GM19239 (cell line): ENCODE measurements around the gene FANCE.
"Not testable (repeated sequence)": the region's sequence is repeated elsewhere in the genome, so short reads cannot be mapped to it uniquely, and the experiment has no call there.

ENCODE experiments used
- DNase-seq: peaks from one replicate; pipeline ENCODE4 v3.0.0; 2011; ENCODE audit warnings: low spot score; ENCODE audit not compliant: insufficient read length
- FAIRE-seq: peaks from 2 replicates; lab custom pipeline; 2011; peaks lifted over from hg19 to GRCh38; lab: Jason Lieb, UNC

The FANCE gene

DNA sequence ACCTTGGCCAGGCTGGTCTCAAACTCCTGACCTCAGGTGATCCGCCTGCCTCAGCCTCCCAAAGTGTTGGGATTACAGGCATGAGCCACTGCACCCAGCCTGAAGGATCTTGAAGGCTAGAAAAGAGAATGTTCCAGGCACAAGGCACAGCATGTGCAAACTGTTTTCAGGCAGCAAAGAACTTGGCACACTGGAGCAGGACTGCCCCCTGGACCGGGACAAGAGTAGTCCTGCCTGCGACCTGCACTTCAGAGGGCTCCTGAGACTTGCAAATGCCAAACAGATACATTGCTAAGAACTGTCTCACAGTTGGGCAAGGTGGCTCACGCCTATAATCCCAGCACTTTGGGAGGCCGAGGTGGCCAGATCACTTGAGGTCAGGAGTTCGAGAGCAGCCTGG, 63.8 kb downstream of the FANCE start:
- DNase-seq, FAIRE-seq: not testable (repeated sequence)
